ENCODE measurements around the gene OPCML. TPM values are rescaled to one million over a fixed set of nuclear protein-coding genes. Genes with fewer than 3 reads are reported as not detected.

OPCML gene
- total RNA-seq, 1 donor from 2014 or later, result not detected

GRCh38 chr11:133408936-133409335 lies 123.4 kb downstream of the OPCML start:
- DNase-seq (no peak), ATAC-seq (ENCODE audit: low read depth) (no peak)
- H3K9me3 Mint-ChIP-seq, result peaks cover 3% of the 10 kb centered on the region
- POLR2A ChIA-PET, result no interaction called here
- no peak overlapping the region for H3K4me3 Mint-ChIP-seq
- H3K27ac Mint-ChIP-seq, result no peak overlapping the region
- no peaks in the 10 kb centered on the region for H3K4me1 Mint-ChIP-seq
- no peaks in the 10 kb centered on the region for H3K27me3 Mint-ChIP-seq
- no peak for TF ChIP-seq CTCF (IDR thresholded peaks at IDR 0.05)
- no peaks in the 10 kb centered on the region for H3K36me3 Mint-ChIP-seq (ENCODE audit: low read depth)
- intact Hi-C loops (cut with micrococcal nuclease), result no loop called here
- CTCF ChIA-PET, result no interaction called here

- Mint-ChIP-seq H3K27me3 (no peaks in the 10 kb centered on the region), H3K4me1 (no peaks in the 10 kb centered on the region), H3K27ac (no peak overlapping the region), H3K4me3 (no peak overlapping the region), H3K9me3 (peaks cover 3% of the 10 kb centered on the region), H3K36me3 (ENCODE audit: low read depth) (no peaks in the 10 kb centered on the region)
- intact Hi-C loops (cut with micrococcal nuclease), result no loop called here
- DNase-seq, result no peak
- ATAC-seq (ENCODE audit: low read depth), result no peak
- ChIA-PET POLR2A (no interaction called here), CTCF (no interaction called here)
- TF ChIP-seq CTCF (IDR thresholded peaks at IDR 0.05), result no peak
These were observed 123.9 kb downstream of the OPCML start for GRCh38 chr11:133408402-133408801.

- DNase-seq, result no peak
- H3K9me3 Mint-ChIP-seq, result peaks cover 3% of the 10 kb centered on the region
- no peak for ATAC-seq (ENCODE audit: low read depth)
- H3K4me1 Mint-ChIP-seq, result no peaks in the 10 kb centered on the region
- H3K27ac Mint-ChIP-seq, result no peak overlapping the region
- ChIA-PET CTCF (no interaction called here), POLR2A (no interaction called here)
- intact Hi-C loops (cut with micrococcal nuclease), result no loop called here
- H3K27me3 Mint-ChIP-seq, result no peaks in the 10 kb centered on the region
- H3K36me3 Mint-ChIP-seq (ENCODE audit: low read depth), result no peaks in the 10 kb centered on the region
- no peak for TF ChIP-seq CTCF (IDR thresholded peaks at IDR 0.05)
- no peak overlapping the region for H3K4me3 Mint-ChIP-seq
These were observed 125.8 kb downstream of the OPCML start for GRCh38 chr11:133406489-133406888.

GRCh38 chr11:133403900-133404299 lies 128.4 kb downstream of the OPCML start:
- intact Hi-C loops (cut with micrococcal nuclease), result no loop called here
- ATAC-seq (ENCODE audit: low read depth) (no peak), DNase-seq (no peak)
- no peak for TF ChIP-seq CTCF (IDR thresholded peaks at IDR 0.05)
- ChIA-PET CTCF (no interaction called here), POLR2A (no interaction called here)
- Mint-ChIP-seq H3K27ac (no peak overlapping the region), H3K36me3 (ENCODE audit: low read depth) (no peaks in the 10 kb centered on the region), H3K4me1 (no peaks in the 10 kb centered on the region), H3K9me3 (peaks cover 3% of the 10 kb centered on the region), H3K27me3 (no peaks in the 10 kb centered on the region), H3K4me3 (no peak overlapping the region)

GRCh38 chr11:133402551-133402950 lies 129.8 kb downstream of the OPCML start:
- H3K9me3 Mint-ChIP-seq, result peaks cover 3% of the 10 kb centered on the region
- H3K36me3 Mint-ChIP-seq (ENCODE audit: low read depth), result no peaks in the 10 kb centered on the region
- H3K27ac Mint-ChIP-seq, result no peak overlapping the region
- ATAC-seq (ENCODE audit: low read depth) (no peak), DNase-seq (no peak)
- POLR2A ChIA-PET, result no interaction called here
- CTCF ChIA-PET, result no interaction called here
- no peaks in the 10 kb centered on the region for H3K27me3 Mint-ChIP-seq
- TF ChIP-seq CTCF (IDR thresholded peaks at IDR 0.05), result no peak
- no peak overlapping the region for H3K4me3 Mint-ChIP-seq
- H3K4me1 Mint-ChIP-seq, result no peaks in the 10 kb centered on the region
- intact Hi-C loops (cut with micrococcal nuclease), result no loop called here

Data from activated B cell treated with CpG ODN at 0.5 μM for 24 hours (primary cell).